ENCODE measurements around the gene INHA. TPM values are rescaled to one million over a fixed set of nuclear protein-coding genes. Genes with fewer than 3 reads are reported as not detected.

The INHA gene
- total RNA-seq, 1 experiment from 2014 or later = not detected

DNA sequence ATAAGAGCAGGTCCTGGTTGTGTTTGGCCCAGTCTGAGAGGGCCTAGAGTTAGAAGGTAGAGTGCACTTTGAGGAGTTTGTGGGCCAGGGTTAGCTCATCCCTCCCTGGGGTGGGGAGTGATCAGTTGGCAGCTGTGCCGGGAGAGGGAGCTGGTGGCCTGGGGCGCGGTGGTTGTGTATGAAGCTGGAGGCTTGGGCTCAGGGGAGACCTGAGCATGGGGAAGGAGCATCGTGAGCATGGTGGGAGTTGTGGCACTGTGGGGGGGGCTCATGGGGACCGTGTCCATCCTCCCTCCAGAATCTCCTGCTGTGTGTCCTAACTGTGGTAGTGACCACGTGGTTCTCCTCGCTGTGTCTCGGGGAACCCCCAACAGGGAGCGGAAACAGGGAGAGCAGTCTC is 39.2 kb downstream of the INHA start:
- Histone ChIP-seq H3K9me3 (ENCODE audit: control insufficient read depth in 1 of 2, insufficient read depth in 1 of 2, low read depth in 1 of 2, low read length in 2 of 2) (no peaks in the 10 kb centered on the region), H3K9me2 (ENCODE audit: insufficient read depth) (no peaks in the 10 kb centered on the region), H2AFZ (ENCODE audit: low read depth, low read length, poor library complexity, severe bottlenecking) (no peak overlapping the region), H4K20me1 (ENCODE audit: insufficient read depth) (no peaks in the 10 kb centered on the region), H3K4me1 (ENCODE audit: control insufficient read depth in 1 of 2, insufficient read depth in 2 of 2, low read length in 2 of 2) (no peaks in the 10 kb centered on the region; a peak in 1 of 4 replicates), H3K4me2 (ENCODE audit: low read length) (no peak overlapping the region), H3K36me3 (ENCODE audit: control insufficient read depth in 1 of 2, insufficient read depth in 2 of 2, low read length in 2 of 2) (peaks cover 0 to 3% of the 10 kb centered on the region in 2 experiments; a peak in 2 of 4 replicates), H3K4me3 (replicated peaks in 1 of 2; ENCODE audit: low read depth in 1 of 2, low read length in 2 of 2) (no peak overlapping the region), H3K27me3 (ENCODE audit: insufficient read depth, low read length) (no peaks in the 10 kb centered on the region), H3K9ac (ENCODE audit: low read length) (no peak overlapping the region), H3K79me2 (ENCODE audit: insufficient read depth, low read length) (no peaks in the 10 kb centered on the region), H3K27ac (ENCODE audit: low read depth, low read length) (no peak overlapping the region)
- RAD21 ChIA-PET (ENCODE audit: low non-redundant PET in 1 of 2, low total read pairs in 2 of 2, uncharacterized antibody in 2 of 2, unreplicated experiment in 2 of 2) = no interaction called here
- no TSS peak for BruUV-seq (replicated peaks)
- TF ChIP-seq EGR1 (IDR thresholded peaks at IDR 0.05; ENCODE audit: low read depth) = no peak
- no peak for TF ChIP-seq ZFX (IDR thresholded peaks at IDR 0.05)
- TF ChIP-seq JUND (IDR thresholded peaks at IDR 0.05) = no peak
- TF ChIP-seq CEBPB (IDR thresholded peaks at IDR 0.05; ENCODE audit: low read depth) = no peak
- TF ChIP-seq, protein P1, sequence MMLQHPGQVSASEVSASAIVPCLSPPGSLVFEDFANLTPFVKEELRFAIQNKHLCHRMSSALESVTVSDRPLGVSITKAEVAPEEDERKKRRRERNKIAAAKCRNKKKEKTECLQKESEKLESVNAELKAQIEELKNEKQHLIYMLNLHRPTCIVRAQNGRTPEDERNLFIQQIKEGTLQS (IDR thresholded peaks at IDR 0.05) = no peak
- no peak for TF ChIP-seq CTCF (IDR thresholded peaks at IDR 0.05 in 2 of 3, conservative IDR thresholded peaks at IDR 0.05 in 1 of 3; ENCODE audit: borderline replicate concordance in 1 of 3, insufficient read depth in 1 of 3, low read depth in 2 of 3, low read length in 2 of 3)
- no peak for TF ChIP-seq SP1 (IDR thresholded peaks at IDR 0.05; ENCODE audit: low read depth)
- no peak for TF ChIP-seq MAX (IDR thresholded peaks at IDR 0.05)
- TF ChIP-seq YY1 (IDR thresholded peaks at IDR 0.05; ENCODE audit: extremely low read depth, insufficient replicate concordance, low read depth, low read length) = no peak
- TF ChIP-seq ZNF274 (IDR thresholded peaks at IDR 0.05; ENCODE audit: low read depth, low read length) = no peak
- no peak for TF ChIP-seq EZH2phosphoT487 (IDR thresholded peaks at IDR 0.05; ENCODE audit: borderline replicate concordance)
- TF ChIP-seq SRF (IDR thresholded peaks at IDR 0.05; ENCODE audit: low read depth) = no peak
- no peak for TF ChIP-seq RAD21 (IDR thresholded peaks at IDR 0.05; ENCODE audit: low read depth)
- no peak for TF ChIP-seq POLR2AphosphoS5 (IDR thresholded peaks at IDR 0.05; ENCODE audit: low read depth, low read length)
- TF ChIP-seq ELF1 (IDR thresholded peaks at IDR 0.05; ENCODE audit: borderline replicate concordance, low read depth) = no peak
- TF ChIP-seq, protein P2, sequence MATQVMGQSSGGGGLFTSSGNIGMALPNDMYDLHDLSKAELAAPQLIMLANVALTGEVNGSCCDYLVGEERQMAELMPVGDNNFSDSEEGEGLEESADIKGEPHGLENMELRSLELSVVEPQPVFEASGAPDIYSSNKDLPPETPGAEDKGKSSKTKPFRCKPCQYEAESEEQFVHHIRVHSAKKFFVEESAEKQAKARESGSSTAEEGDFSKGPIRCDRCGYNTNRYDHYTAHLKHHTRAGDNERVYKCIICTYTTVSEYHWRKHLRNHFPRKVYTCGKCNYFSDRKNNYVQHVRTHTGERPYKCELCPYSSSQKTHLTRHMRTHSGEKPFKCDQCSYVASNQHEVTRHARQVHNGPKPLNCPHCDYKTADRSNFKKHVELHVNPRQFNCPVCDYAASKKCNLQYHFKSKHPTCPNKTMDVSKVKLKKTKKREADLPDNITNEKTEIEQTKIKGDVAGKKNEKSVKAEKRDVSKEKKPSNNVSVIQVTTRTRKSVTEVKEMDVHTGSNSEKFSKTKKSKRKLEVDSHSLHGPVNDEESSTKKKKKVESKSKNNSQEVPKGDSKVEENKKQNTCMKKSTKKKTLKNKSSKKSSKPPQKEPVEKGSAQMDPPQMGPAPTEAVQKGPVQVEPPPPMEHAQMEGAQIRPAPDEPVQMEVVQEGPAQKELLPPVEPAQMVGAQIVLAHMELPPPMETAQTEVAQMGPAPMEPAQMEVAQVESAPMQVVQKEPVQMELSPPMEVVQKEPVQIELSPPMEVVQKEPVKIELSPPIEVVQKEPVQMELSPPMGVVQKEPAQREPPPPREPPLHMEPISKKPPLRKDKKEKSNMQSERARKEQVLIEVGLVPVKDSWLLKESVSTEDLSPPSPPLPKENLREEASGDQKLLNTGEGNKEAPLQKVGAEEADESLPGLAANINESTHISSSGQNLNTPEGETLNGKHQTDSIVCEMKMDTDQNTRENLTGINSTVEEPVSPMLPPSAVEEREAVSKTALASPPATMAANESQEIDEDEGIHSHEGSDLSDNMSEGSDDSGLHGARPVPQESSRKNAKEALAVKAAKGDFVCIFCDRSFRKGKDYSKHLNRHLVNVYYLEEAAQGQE (IDR thresholded peaks at IDR 0.05; ENCODE audit: low read depth) = no peak
- TF ChIP-seq ZBTB33 (IDR thresholded peaks at IDR 0.05; ENCODE audit: extremely low read depth, insufficient replicate concordance, low read length) = no peak
- TF ChIP-seq POLR2A (IDR thresholded peaks at IDR 0.05; ENCODE audit: borderline replicate concordance, extremely low read depth, insufficient read depth, insufficient read length) = no peak
- ATAC-seq = no peak
- intact Hi-C loops (cut with micrococcal nuclease) = no loop called here
- CTCF ChIA-PET = no interaction called here
- POLR2A ChIA-PET = no interaction called here
- no peak for DNase-seq (ENCODE audit: low read depth, low spot score)

Measured in HCT116 (cell line).